OCI-LY1 (cell line): ENCODE results near the gene KIAA0319L.

Experiments
- EZH2 ChIP-seq: fragments of 200-600 bp; sonication (generic), shearing (Covaris generic); IDR thresholded peaks from 2 replicates; pipeline ENCODE4 v1.8.0; 2017; ENCODE audit warnings: borderline replicate concordance, mixed run types, mild to moderate bottlenecking, antibody characterized with exemption, low read length, moderate library complexity, mixed read lengths
- TF ChIP-seq, protein P1 (sequence below): fragments of 200-600 bp; sonication (generic), shearing (Covaris generic); IDR thresholded peaks from 2 replicates; pipeline ENCODE4 v1.5.1; 2017; ENCODE audit warnings: mild to moderate bottlenecking, antibody characterized with exemption, low read length, moderate library complexity, mixed read lengths

DNA sequence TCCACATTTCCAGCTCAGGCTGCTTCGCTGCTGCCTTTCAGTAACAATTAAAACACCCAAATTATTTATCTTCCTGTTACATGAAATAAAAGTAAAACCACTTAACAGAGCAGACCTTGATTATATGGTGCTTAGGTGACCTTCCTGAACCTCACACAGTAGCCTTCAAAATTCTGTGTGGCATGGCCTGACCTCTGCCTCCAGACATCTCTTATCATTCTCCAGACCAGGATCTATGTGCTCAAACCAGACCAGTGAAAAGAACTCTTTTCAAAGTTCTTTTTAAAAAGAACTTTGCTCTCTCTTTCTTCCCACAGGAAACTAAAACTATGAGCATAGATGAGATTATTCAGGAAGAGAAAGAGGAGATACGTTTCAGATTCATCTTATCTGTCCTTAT is 37.8 kb downstream of the KIAA0319L start:
- TF ChIP-seq, protein P1, sequence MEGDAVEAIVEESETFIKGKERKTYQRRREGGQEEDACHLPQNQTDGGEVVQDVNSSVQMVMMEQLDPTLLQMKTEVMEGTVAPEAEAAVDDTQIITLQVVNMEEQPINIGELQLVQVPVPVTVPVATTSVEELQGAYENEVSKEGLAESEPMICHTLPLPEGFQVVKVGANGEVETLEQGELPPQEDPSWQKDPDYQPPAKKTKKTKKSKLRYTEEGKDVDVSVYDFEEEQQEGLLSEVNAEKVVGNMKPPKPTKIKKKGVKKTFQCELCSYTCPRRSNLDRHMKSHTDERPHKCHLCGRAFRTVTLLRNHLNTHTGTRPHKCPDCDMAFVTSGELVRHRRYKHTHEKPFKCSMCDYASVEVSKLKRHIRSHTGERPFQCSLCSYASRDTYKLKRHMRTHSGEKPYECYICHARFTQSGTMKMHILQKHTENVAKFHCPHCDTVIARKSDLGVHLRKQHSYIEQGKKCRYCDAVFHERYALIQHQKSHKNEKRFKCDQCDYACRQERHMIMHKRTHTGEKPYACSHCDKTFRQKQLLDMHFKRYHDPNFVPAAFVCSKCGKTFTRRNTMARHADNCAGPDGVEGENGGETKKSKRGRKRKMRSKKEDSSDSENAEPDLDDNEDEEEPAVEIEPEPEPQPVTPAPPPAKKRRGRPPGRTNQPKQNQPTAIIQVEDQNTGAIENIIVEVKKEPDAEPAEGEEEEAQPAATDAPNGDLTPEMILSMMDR: no peak
- no peak for TF ChIP-seq EZH2
